Ishikawa (cell line): Measurements from ENCODE around the gene HYDIN.
A peak's percentile ranks its signal among the peaks of the same experiment; 100 is the strongest.

Source experiments
- CEBPB ChIP-seq: IDR thresholded peaks from 2 replicates; pipeline ENCODE4 v1.6.1; 2012
- CREB1 ChIP-seq: IDR thresholded peaks from 2 replicates; pipeline ENCODE4 v1.6.1; 2012; ENCODE audit warnings: low read depth
- EP300 ChIP-seq: IDR thresholded peaks from 2 replicates; pipeline ENCODE4 v1.6.1; 2012; ENCODE audit warnings: borderline replicate concordance
- NFIC ChIP-seq: IDR thresholded peaks from 2 replicates; pipeline ENCODE4 v1.6.1; 2012
- RAD21 ChIP-seq: IDR thresholded peaks from 2 replicates; pipeline ENCODE4 v1.6.1; 2012; ENCODE audit warnings: low read depth
- USF1 ChIP-seq: IDR thresholded peaks from 2 replicates; pipeline ENCODE4 v1.6.1; 2012
- ZBTB7A ChIP-seq: IDR thresholded peaks from 2 replicates; pipeline ENCODE4 v1.6.1; 2012; ENCODE audit warnings: low read depth
- TF ChIP-seq, protein P1 (sequence below): IDR thresholded peaks from 2 replicates; pipeline ENCODE4 v1.6.1; 2012; ENCODE audit warnings: low read depth, mild to moderate bottlenecking
- TF ChIP-seq, protein P2 (sequence below): IDR thresholded peaks from 2 replicates; pipeline ENCODE4 v1.6.1; 2012

- TF ChIP-seq CREB1 (no peak), ZBTB7A (no peak), EP300 (no peak), USF1 (peak; percentile 98), RAD21 (no peak), CEBPB (no peak), NFIC (no peak)
- TF ChIP-seq, protein P1, sequence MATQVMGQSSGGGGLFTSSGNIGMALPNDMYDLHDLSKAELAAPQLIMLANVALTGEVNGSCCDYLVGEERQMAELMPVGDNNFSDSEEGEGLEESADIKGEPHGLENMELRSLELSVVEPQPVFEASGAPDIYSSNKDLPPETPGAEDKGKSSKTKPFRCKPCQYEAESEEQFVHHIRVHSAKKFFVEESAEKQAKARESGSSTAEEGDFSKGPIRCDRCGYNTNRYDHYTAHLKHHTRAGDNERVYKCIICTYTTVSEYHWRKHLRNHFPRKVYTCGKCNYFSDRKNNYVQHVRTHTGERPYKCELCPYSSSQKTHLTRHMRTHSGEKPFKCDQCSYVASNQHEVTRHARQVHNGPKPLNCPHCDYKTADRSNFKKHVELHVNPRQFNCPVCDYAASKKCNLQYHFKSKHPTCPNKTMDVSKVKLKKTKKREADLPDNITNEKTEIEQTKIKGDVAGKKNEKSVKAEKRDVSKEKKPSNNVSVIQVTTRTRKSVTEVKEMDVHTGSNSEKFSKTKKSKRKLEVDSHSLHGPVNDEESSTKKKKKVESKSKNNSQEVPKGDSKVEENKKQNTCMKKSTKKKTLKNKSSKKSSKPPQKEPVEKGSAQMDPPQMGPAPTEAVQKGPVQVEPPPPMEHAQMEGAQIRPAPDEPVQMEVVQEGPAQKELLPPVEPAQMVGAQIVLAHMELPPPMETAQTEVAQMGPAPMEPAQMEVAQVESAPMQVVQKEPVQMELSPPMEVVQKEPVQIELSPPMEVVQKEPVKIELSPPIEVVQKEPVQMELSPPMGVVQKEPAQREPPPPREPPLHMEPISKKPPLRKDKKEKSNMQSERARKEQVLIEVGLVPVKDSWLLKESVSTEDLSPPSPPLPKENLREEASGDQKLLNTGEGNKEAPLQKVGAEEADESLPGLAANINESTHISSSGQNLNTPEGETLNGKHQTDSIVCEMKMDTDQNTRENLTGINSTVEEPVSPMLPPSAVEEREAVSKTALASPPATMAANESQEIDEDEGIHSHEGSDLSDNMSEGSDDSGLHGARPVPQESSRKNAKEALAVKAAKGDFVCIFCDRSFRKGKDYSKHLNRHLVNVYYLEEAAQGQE, result no peak
- TF ChIP-seq, protein P2, sequence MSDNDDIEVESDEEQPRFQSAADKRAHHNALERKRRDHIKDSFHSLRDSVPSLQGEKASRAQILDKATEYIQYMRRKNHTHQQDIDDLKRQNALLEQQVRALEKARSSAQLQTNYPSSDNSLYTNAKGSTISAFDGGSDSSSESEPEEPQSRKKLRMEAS, result peak; percentile 96
Observed at GRCh38 chr16:70800781-70801480, 429.6 kb downstream of the HYDIN start, which contains the start of gene VAC14.
